ENCODE data around the gene DNHD1.

DNHD1 gene

DNA sequence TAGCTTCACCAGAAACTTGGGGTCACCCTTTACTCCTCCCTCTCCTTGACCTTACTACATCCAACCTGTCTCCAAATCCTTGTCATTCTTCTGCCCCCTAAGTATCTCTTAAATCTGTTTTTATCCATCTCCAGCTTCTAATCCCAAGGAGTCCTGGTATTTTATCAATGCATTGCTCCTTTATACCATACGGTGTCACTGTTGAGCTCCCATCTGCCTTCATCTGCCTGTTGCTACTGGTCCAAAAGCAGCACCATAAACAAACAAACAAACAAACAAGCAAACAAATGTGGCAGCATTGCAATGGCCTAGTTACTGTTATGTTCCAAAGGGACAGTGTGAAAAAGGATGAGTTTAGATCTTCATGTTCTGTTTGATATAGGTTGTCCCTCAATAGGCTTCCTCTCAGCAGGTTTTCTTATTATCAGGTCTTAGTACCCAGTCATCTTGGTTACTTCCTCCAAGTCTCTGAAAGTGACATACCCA, 34.2 kb downstream of the DNHD1 start:
- DNase-seq: peak; percentile 28

DNA sequence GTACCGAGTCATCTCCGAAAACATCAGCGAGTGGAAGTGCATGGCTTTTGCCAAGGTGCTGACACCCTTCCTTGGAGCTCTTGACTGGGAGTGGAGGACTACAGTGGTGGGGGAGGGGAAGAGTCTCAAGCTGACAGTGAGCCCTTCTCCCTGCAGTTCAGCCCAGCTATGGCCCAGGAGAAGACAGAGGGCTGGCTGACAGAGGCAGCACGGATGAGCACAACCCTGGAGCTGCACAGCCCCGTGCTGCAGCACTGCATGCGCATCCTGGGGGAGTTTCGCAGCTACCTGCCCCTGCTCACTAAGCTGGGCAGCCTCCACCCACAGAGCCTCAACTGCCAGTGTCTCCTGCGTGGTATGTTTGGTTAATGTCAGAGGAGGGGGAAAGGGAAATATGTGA, 41.4 kb downstream of the DNHD1 start:
- no peak for DNase-seq

DNA sequence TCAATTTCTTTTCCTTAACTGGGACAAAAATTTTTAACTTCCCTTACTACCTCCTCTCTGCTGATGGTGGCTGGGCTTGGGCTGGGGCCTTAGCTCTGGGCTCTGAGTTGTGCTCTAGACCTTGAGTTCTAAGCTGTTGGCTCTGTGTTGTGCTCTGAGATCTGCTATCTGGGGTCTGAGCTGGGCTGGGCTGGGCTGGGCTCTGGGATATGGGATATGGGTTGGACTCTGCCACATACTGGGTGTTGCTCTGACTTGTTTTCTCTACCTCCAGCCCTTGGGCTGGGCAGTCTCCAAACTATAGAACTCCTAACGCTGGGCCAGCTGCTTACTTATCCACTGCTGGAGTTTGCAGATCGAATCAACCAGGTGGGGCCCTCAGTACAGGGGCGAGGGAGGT, 41.9 kb downstream of the DNHD1 start:
- DNase-seq: no peak

- no peak for DNase-seq
Observed at GRCh38 chr11:6539748-6540268, 42.7 kb downstream of the DNHD1 start.

GRCh38 chr11:6541356-6541755, 44.3 kb downstream of the DNHD1 start:
- no peak for DNase-seq

DNA sequence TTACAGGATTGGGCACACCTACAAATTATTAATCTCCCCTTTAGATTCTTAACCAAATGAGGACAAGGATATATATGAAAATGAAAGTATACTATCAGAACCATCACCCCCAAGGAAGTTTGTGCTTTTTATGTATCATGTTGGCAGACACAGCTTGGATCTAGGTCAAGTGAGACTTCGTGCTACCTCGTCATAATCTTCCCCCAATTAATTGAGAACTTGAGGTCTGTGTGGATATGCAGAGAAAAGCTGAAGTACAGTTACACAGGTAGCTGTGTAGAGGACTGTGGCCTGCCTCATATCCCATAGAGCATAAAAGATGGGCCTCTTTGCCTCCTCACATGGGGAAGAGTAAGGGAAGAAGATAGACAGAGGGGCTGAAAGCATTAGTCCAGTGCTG, 45.6 kb downstream of the DNHD1 start:
- DNase-seq: no peak

DNA sequence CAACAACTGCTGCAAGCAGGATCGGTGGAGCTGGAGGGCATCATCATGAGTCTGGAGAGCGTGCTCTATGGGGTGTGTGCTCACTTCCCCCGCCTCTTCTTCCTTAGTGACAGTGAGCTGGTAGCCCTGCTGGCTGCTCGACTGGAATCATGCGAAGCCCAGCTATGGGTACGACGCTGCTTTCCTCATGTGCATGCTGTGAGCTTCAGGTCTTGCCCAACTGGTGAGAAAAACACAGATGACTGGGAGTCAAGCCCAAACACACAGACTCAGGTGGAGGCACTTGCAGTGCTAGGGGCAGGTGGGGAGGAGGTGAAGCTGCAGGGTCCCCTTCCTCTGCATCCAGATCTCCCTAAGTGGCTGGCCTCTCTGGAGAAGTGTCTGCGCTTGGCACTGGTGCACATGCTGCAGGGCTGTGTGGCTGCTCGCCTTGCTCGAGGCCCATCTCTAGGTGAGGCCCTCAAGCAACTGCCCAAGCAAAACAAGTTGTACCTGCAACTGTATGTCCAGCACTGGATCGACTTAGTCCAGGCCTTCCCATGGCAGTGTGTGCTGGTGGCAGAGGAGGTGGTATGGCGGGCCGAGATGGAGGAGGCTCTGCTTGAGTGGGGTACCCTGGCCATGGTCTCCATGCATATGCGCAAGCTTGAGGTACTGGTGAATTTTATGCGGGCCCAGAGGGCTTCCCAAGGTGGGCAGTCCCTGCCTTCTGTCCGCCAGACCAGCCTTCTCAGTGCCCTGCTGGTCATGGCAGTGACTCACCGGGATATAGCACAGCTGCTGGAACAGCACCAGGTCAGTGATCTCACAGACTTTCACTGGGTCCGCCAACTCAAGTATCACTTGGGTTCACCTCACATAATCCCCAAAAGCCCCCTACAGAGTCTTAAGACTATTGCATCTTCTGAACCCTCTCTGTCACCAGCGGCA, 48.1 kb downstream of the DNHD1 start:
- no peak for DNase-seq

DNA sequence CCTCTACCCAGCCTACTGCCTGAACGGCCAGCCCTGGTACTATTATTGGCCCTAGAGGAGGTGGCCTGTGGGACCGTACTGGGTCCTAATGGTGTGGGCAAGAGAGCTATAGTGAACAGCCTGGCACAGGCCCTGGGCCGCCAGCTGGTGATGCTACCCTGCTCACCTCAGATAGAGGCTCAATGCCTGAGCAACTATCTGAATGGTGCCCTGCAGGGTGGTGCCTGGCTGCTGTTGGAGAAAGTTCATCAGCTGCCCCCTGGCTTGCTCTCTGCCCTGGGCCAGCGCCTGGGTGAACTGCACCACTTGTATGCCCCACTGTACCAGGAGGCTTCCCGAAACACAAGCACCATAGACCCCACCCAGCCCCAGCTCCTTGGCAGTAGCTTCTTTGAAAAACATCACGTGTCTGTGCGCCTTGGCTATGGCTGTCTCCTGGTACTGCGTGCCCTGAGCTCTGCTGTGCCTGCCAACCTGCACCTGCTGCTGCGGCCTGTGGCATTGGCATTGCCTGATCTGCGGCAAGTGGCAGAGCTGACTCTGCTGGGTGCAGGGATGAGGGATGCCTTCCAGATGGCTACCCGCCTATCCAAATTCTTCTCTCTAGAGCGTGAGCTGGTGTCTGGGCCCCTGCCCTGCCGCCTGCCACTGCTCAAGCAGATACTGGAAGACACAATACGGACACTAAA, 49.0 kb downstream of the DNHD1 start:
- DNase-seq: no peak

GRCh38 chr11:6546735-6547134, 49.7 kb downstream of the DNHD1 start:
- no peak for DNase-seq

- no peak for DNase-seq
Observed at GRCh38 chr11:6547177-6547576, 50.1 kb downstream of the DNHD1 start.

GRCh38 chr11:6548121-6548520, 51.0 kb downstream of the DNHD1 start:
- DNase-seq: no peak

GRCh38 chr11:6548641-6549040, 51.6 kb downstream of the DNHD1 start:
- DNase-seq: no peak

DNA sequence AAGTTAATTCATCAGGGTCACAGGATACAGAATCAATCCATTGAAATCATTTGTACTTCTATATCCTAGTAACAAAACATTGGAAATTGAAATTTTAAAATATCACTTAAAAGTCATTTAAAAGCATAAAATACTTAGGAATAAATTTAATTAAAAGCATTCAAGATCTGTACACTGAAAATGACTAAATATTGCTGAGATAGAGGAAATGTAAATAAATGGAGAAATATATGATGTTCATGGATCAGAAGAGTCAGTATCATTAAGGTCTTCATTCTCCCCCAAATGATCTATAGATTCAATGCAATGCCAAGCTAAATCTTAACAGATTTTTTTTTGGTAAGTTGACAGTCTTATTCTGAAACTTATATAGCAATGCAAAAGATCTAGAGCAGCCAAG, 56.6 kb downstream of the DNHD1 start:
- DNase-seq: no peak

GRCh38 chr11:6554828-6555706, 58.0 kb downstream of the DNHD1 start:
- no peak for DNase-seq

- DNase-seq: no peak
Observed at GRCh38 chr11:6556139-6556949, 59.3 kb downstream of the DNHD1 start.

DNA sequence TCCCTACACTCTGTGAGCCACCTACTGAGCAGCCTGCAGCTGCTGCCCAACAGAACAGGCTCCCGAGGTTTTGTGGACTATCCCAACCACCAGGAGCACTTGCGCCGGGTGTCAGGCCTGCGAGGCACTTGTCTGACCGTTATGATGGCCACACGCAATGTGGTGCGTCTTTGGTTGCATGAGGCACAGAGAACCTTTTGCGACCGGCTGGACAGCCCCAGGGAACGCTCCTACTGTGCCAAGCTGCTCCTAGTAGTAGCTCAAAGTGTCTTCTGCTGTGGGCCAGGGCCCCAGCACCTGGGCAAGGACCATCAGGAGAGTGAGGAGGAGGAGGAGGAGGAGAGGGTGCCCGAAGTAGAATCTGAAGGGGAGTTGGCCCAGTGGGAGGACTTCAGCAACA, 60.0 kb downstream of the DNHD1 start:
- DNase-seq: no peak

GRCh38 chr11:6557761-6558674, 60.9 kb downstream of the DNHD1 start:
- no peak for DNase-seq

DNA sequence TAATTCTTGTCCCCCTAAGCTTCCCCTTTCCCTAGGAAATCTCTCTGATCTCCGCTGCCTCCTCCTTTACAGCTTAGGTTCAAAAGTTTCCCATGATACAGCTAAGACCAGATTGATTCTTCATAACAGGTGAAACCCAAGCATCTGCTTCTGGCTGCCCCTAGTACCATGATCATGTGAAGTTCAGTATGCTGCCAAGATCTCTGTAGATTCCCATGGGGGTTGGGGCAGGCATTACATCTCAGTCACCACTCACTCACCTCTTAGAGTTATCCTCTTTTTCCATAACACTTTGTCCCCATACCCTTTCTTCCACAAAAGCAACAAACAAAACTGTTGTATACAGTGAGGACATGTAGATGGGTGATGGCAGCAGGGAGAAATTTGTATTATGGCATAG, 62.3 kb downstream of the DNHD1 start:
- no peak for DNase-seq

DNA sequence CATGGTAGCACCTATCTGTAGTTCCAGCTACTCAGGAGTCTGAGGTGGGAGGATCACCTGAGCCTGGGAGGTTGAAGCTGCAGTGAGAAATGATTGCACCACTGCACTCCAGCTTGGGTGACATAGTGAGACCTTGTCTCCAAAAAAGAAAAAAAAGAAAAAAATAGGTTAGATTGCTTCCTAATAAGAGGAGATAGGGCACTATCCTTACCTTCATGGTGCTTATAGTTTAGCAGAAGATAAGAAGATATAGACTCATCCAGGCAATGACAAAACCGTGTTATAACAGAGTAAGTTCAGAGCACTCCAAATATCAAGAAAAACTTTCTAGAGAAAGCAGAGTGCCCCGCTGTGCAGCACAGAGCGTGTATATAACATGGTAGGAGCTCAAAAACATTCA, 64.2 kb downstream of the DNHD1 start:
- no peak for DNase-seq

GRCh38 chr11:6563121-6563619, 66.1 kb downstream of the DNHD1 start:
- DNase-seq: no peak

- DNase-seq: no peak
Observed at GRCh38 chr11:6563667-6564066, 66.6 kb downstream of the DNHD1 start.
